ENCODE data around the gene HNRNPM.
"Not testable (repeated sequence)": the region's sequence is repeated elsewhere in the genome, so short reads cannot be mapped to it uniquely, and the experiment has no call there.

The HNRNPM gene

DNA sequence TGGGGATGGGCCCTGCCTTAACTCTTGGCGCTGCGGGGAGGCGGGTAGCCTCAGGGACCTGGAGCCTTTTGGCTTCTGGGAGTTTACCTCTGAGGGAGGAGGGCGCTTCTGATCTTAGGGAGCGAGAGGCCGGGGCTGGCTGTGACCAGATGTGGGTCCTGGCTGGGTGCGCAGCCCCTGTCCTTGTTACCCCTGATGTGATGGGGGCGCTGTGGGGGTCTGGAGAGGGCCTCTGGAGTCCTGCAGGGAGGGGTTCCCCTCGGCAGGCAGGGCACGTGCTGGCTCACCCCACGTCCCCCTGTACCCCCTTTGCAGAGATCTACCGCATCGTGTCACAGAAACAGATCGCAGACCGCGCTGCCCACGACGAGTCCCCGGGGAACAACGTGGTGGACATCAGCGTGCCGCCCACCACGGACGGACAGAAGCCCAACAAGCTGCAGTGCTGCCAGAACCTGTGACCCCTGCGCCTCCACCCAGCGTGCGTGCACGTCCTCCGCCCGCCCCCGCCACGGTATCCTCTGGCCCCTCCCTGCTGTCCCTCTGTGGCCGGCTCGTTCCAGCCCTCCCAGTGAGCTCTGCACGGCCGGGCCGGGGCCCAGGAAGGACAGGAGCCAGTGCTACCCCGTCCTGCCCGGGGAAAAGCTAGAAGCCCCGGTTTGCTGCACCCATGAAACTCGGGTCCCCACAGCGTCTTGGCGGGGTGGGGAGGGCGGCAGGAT is 41.5 kb upstream of the HNRNPM start:
- Histone ChIP-seq H4K20me1 (peaks cover 21% of the 10 kb centered on the region), H3K9ac (no peak overlapping the region; the same call in 1 of the 2 replicates), H3K4me2 (no peak overlapping the region), H3K9me3 (no peaks in the 10 kb centered on the region), H3K4me1 (peaks cover 5% of the 10 kb centered on the region), H3K27me3 (no peaks in the 10 kb centered on the region), H3K27ac (no peak overlapping the region), H3K36me3 (peaks cover 65% of the 10 kb centered on the region), H3K4me3 (no peak overlapping the region)
- no peak for TF ChIP-seq Cebpa-rat (IDR thresholded peaks at IDR 0.05)

DNA sequence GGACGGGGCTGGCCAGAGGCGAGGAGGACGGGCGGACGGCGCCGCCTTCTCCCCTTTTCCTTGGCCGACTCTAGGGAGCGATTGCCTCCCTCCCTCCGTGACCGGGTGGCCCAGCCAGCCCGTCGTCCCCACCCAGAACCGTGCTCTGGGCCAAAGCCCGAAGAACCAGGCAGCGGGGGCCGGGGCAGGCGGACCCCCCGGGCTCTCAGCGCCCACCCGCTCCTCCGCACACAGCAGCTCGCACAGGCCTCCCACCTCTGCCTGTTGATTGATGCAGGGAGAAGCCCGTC is 41.0 kb upstream of the HNRNPM start:
- Histone ChIP-seq H3K9ac (no peak overlapping the region), H3K4me1 (no peaks in the 10 kb centered on the region), H3K4me2 (no peak overlapping the region), H3K27ac (no peak overlapping the region), H3K9me3 (no peaks in the 10 kb centered on the region), H3K36me3 (peaks cover 63% of the 10 kb centered on the region), H3K27me3 (no peaks in the 10 kb centered on the region), H4K20me1 (peaks cover 16% of the 10 kb centered on the region), H3K4me3 (no peak overlapping the region)
- no peak for TF ChIP-seq Cebpa-rat (IDR thresholded peaks at IDR 0.05)

DNA sequence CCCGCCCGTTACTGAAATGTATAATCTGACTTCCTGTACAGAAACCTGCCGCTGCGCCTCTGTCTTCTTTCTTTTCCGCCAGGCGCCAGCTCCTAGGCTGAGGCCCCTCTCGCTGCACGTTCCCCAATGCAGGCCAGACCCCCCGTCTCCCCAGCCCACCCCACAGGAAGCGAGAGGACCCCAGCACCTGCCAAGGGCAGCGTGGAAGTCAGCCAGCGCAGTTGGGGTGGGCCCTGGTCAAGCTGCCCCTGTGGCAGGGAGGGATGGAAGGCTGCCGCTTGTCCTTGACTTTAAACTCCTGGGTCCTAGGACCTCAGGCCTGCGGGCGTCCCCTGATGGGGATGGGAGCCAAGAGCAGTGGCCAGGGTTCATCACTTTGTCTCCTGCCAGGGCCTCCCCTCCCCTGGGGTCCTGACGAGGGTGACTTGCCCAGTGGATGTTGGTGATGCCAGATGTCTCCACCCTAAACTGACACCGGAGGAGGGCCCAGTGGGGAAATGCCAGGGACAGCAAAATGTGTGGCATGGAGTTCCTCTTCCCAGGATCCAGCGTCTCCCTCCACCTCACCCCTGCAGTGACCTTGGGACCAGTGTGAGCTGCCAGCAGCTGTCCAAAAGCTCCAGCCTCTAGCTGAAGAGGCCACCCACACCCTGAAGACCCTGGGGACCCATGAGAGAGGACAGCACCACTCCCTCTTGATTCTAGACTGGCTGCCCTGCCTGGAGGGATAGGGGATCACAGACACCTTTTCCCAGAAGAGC is 40.2 kb upstream of the HNRNPM start:
- Histone ChIP-seq H3K4me3 (no peak overlapping the region), H3K9me3 (no peaks in the 10 kb centered on the region), H3K27me3 (no peaks in the 10 kb centered on the region), H3K9ac (no peak overlapping the region), H3K27ac (no peak overlapping the region), H3K4me2 (no peak overlapping the region), H3K4me1 (no peaks in the 10 kb centered on the region), H4K20me1 (peaks cover 8% of the 10 kb centered on the region), H3K36me3 (peaks cover 57% of the 10 kb centered on the region)
- TF ChIP-seq Cebpa-rat (IDR thresholded peaks at IDR 0.05), result no peak

DNA sequence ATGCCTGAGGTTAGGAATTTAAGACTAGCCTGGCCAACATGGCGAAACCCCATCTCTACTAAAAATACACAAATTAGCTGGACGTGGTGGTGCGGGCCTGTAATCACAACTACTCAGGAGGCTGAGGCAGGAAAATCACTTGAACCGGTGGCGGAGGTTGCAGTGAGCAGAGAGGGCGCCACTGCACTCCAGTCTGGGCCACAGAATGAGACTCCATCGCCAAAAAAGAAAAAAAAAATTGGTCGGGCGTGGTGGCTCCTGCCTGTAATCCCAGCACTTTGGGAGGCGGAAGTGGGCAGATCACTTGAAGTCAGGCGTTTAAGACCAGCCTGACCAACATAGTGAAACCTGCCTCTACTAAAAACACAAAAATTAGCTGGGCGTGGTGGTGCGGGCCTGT is 34.1 kb upstream of the HNRNPM start:
- H3K9ac ChIP-seq, H3K4me2 ChIP-seq: not testable (repeated sequence)

DNA sequence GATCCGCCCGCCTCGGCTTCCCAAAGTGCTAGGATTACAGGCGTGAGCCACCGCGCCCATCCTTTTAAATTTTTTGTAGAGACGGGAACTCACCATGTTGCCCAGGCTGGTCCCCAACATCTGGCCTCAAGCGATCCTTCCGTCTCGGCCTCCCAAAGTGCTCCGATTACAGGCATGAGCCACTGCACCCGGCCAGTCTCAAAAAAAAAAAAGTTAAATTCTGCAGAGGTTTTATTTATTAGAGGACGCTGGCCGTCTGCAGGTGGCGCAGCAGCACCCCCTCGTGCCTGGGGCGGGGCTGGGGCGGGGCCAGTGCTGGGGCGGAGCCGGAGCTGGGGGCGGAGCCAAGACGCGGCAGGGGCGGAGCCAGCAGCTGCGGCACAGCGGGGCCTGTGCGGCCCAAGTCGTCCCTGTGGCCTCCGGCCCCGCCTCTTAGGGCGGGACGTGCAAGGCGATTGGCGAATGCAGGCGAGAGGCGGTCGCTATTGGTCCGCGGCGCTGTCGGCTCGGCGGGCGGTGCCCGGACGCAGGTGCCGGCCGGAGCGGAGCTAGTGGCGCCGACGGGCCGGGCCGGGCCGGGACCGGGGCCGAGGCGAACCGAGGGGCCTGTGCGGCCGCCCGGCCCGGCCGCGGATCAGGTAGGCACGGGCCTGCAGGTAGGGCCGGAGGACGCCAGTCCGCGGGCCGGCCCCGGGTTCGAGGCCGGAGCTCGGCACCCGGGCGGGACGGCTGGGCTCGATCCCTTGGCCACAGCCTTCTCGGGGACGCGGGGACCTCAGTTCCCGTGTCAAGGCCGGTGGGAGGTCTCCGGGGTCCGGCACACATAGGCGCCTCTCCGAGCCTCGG is 31.8 kb upstream of the HNRNPM start, which contains the start of gene MARCHF2:
TSS of gene MARCHF2 (plus strand) at position 523 of the 846 bp plus-strand sequence. CDS start 8,536 bp downstream, outside the sequence.
- Histone ChIP-seq H3K9ac (peak within 1 kb of the TSS; percentile 86), H3K4me3 (peak within 1 kb of the TSS; percentile 90), H3K27me3 (no peaks in the 10 kb centered on the region), H4K20me1 (no peaks in the 10 kb centered on the region), H3K4me2 (peak within 1 kb of the TSS; percentile 100), H3K27ac (peak within 1 kb of the TSS; percentile 82), H3K9me3 (no peaks in the 10 kb centered on the region), H3K36me3 (no peaks in the 10 kb centered on the region), H3K4me1 (peaks cover 7% of the 10 kb centered on the region)
- no peak for TF ChIP-seq Cebpa-rat (IDR thresholded peaks at IDR 0.05)

More for the DNA sequence above, 34.1 kb upstream of the HNRNPM start:
- H3K27ac ChIP-seq, H3K27me3 ChIP-seq, H3K4me3 ChIP-seq, H3K4me1 ChIP-seq, H3K9me3 ChIP-seq, H3K36me3 ChIP-seq, H4K20me1 ChIP-seq: not testable (repeated sequence)

DNA sequence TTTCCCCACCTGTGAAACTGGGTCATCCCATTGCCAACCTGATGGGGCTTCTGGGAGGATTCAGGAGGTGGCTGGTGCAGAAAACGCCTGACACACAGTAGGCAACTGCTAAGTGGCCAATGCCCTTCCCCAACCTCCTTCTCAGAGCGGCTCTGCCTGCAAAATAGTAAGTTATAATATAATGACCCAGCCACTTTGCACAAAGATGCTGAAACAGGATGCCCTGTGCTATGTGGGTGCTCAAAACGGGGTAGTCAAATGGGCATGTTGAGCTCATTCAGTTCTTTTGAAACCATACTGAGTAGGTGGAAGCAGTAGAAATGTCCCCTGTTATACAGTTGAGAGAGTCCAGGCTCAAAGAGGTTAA is 31.2 kb upstream of the HNRNPM start:
- H3K9me3 ChIP-seq, result no peaks in the 10 kb centered on the region
- H3K27ac ChIP-seq, result peak overlapping the region; percentile 82
- H3K36me3 ChIP-seq, result no peaks in the 10 kb centered on the region
- H3K4me1 ChIP-seq, result peaks cover 7% of the 10 kb centered on the region
- no peak for TF ChIP-seq Cebpa-rat (IDR thresholded peaks at IDR 0.05)
- H3K4me3 ChIP-seq, result peak overlapping the region; percentile 90
- peak overlapping the region; percentile 100 for H3K4me2 ChIP-seq
- peak overlapping the region; percentile 86 for H3K9ac ChIP-seq
- H4K20me1 ChIP-seq, result no peaks in the 10 kb centered on the region
- no peaks in the 10 kb centered on the region for H3K27me3 ChIP-seq

DNA sequence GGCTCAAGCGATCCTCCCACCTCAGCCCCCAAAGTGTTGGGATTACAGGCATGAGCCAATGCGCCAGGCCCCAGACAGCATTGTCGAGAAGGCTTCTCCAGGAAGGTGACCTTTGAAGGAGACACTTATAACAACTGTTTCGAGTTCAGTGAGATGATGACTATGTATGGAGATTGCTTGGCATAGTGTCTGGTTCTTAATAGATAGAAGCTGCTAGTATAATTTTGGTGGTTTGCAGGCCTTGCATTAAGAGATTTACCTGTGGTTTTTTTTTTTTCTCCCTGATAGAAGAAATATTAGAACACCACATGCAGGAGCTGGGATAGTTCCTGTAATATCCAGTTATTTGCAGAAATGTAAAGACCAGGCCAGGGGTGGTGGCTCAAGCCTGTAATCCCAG is 28.0 kb upstream of the HNRNPM start:
- no peak overlapping the region for H3K9ac ChIP-seq
- H3K9me3 ChIP-seq, result no peaks in the 10 kb centered on the region
- H3K4me2 ChIP-seq, result no peak overlapping the region
- H4K20me1 ChIP-seq, result no peaks in the 10 kb centered on the region
- TF ChIP-seq Cebpa-rat (IDR thresholded peaks at IDR 0.05), result no peak
- H3K27ac ChIP-seq, result no peak overlapping the region
- no peaks in the 10 kb centered on the region for H3K27me3 ChIP-seq
- H3K4me3 ChIP-seq, result no peak overlapping the region
- H3K36me3 ChIP-seq, result peaks cover 2% of the 10 kb centered on the region; the same call in 1 of the 2 replicates
- peaks cover 7% of the 10 kb centered on the region for H3K4me1 ChIP-seq

DNA sequence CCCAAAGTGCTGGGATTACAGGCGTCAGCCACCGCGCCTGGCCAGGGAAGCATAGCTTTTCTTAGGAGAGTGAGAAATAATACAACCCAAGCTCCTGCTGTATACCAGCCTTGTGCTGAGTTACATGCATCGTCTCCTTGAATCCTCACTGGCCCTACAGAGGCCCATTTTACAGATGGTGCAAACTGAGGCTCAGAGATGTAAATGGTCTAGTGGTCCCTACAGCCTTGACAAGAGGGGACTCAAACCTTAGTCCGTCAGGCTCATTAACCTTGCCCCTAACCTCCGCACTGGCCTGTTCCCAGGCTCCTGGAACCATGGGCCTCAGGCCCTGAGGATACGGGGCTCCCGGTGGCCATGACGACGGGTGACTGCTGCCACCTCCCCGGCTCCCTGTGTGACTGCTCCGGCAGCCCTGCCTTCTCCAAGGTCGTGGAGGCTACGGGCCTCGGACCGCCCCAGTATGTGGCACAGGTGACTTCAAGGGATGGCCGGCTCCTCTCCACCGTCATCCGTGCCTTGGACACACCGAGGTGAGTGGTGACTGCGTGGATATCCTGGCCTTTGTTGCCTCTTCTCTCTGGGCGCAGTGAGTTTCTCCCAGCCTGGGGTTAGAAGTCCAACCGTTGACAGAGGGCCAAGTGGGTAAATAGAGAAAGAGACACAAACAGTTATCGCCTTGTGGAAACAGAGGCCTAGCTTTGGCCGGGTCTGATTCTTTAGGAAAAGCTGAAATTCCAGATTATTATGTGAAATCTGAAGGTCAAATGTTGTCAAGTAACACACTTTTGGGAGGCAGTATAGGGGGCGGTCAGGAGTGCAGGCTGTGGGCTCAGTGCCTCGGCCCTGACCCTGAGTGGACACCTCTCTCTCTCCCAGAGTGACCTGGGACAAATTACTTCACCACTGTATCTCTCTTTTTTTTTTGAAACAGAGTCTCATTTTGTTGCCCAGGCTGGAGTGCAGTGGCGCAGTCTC is 23.0 kb upstream of the HNRNPM start:
- no peaks in the 10 kb centered on the region for H3K9me3 ChIP-seq
- no peak overlapping the region for H3K4me2 ChIP-seq
- no peaks in the 10 kb centered on the region for H4K20me1 ChIP-seq
- H3K4me1 ChIP-seq, result peaks cover 9% of the 10 kb centered on the region
- no peaks in the 10 kb centered on the region for H3K27me3 ChIP-seq
- no peak overlapping the region for H3K4me3 ChIP-seq
- TF ChIP-seq Cebpa-rat (IDR thresholded peaks at IDR 0.05), result no peak
- H3K27ac ChIP-seq, result no peak overlapping the region
- peaks cover 6% of the 10 kb centered on the region; the same call in 1 of the 2 replicates for H3K36me3 ChIP-seq
- no peak overlapping the region for H3K9ac ChIP-seq

DNA sequence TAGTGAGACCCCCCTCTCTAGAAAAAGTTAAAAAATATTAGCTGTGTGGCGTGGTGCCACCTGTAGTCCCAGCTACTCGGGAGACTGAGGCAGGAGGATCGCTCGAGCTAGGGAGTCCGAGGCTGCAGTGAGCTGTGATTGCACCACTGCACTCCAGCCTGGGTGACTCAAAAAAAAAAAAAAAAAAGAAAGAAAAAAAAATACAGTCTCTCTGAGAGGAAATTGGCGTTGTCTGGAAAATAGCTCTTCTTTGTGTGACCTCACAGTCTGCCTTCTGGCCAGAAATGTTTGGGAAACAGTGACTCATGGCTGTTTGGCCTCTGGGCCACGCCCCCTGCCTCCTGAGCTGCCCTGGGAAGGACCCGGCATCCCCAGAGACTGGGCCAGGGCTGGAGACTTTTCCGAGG is 21.0 kb upstream of the HNRNPM start:
- no peak for TF ChIP-seq Cebpa-rat (IDR thresholded peaks at IDR 0.05)
- peak overlapping the region; percentile 23 for H3K4me2 ChIP-seq
- H3K4me3 ChIP-seq, result no peak overlapping the region
- peaks cover 9% of the 10 kb centered on the region for H3K4me1 ChIP-seq
- peaks cover 6% of the 10 kb centered on the region; the same call in 1 of the 2 replicates for H3K36me3 ChIP-seq
- H3K9me3 ChIP-seq, result no peaks in the 10 kb centered on the region
- no peaks in the 10 kb centered on the region for H4K20me1 ChIP-seq
- peak overlapping the region; percentile 8; the same call in 1 of the 2 replicates for H3K9ac ChIP-seq
- H3K27me3 ChIP-seq, result no peaks in the 10 kb centered on the region
- no peak overlapping the region for H3K27ac ChIP-seq

DNA sequence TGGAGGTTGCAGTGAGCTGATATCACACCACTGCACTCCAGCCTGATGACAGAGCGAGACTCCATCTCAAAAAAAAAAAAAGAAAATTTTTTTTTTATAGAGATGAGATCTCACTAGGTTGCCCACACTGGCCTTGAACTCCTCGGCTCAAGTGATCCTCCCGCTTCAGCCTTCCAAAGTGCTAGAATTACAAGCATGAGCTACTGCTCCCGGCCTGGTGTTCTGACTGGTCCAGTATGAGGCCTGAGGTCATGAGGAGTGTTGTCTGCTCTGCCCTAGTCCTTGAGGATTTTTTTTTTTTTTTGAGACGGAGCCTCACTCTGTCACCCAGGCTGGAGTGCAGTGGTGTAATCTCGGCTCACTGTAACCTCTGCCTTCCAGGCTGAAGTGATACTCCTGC is 19.4 kb upstream of the HNRNPM start:
- not testable (repeated sequence) for H3K4me3 ChIP-seq, H3K36me3 ChIP-seq, H3K27me3 ChIP-seq, H3K27ac ChIP-seq, H3K9me3 ChIP-seq, H3K9ac ChIP-seq, H3K4me1 ChIP-seq, H3K4me2 ChIP-seq, H4K20me1 ChIP-seq
